ENCODE data around the gene UNK.
"Not testable (repeated sequence)": the region's sequence is repeated elsewhere in the genome, so short reads cannot be mapped to it uniquely, and the experiment has no call there.

The UNK gene

GRCh38 chr17:75795820-75796607 is 11.4 kb downstream of the UNK start:
- no peak for DNase-seq (ENCODE audit: low read depth in 4 of 4, low spot score in 1 of 4)

- DNase-seq (ENCODE audit: low read depth in 4 of 4, low spot score in 1 of 4) = no peak
These were observed 14.8 kb downstream of the UNK start for GRCh38 chr17:75799402-75799801.

- DNase-seq (ENCODE audit: low read depth in 4 of 4, low spot score in 1 of 4) = no peak
These were observed 19.3 kb downstream of the UNK start for GRCh38 chr17:75803883-75804282.

- DNase-seq (ENCODE audit: low read depth in 4 of 4, low spot score in 1 of 4) = no peak
These were observed 22.4 kb downstream of the UNK start for GRCh38 chr17:75806822-75807500.

GRCh38 chr17:75807861-75808260 is 23.3 kb downstream of the UNK start:
- no peak for DNase-seq (ENCODE audit: low read depth in 4 of 4, low spot score in 1 of 4)

GRCh38 chr17:75808549-75808904 is 23.9 kb downstream of the UNK start:
- no peak for DNase-seq (ENCODE audit: low read depth in 4 of 4, low spot score in 1 of 4)

- no peak for DNase-seq (ENCODE audit: low read depth in 4 of 4, low spot score in 1 of 4)
These were observed 24.5 kb downstream of the UNK start for GRCh38 chr17:75808905-75809621.

- no peak for DNase-seq (ENCODE audit: low read depth in 4 of 4, low spot score in 1 of 4)
These were observed 25.1 kb downstream of the UNK start for GRCh38 chr17:75809631-75810111.

- no peak for DNase-seq (ENCODE audit: low read depth in 4 of 4, low spot score in 1 of 4)
These were observed 25.6 kb downstream of the UNK start for GRCh38 chr17:75810216-75810615.

GRCh38 chr17:75810756-75811155 is 26.1 kb downstream of the UNK start:
- DNase-seq (ENCODE audit: low read depth in 4 of 4, low spot score in 1 of 4) = not testable (repeated sequence)

GRCh38 chr17:75811174-75811573 is 26.6 kb downstream of the UNK start:
- no peak for DNase-seq (ENCODE audit: low read depth in 4 of 4, low spot score in 1 of 4)

- DNase-seq (ENCODE audit: low read depth in 4 of 4, low spot score in 1 of 4) = no peak
These were observed 27.7 kb downstream of the UNK start for GRCh38 chr17:75812096-75813013.

- DNase-seq (ENCODE audit: low read depth in 4 of 4, low spot score in 1 of 4) = no peak
These were observed 28.7 kb downstream of the UNK start for GRCh38 chr17:75813081-75814020.

- no peak for DNase-seq (ENCODE audit: low read depth in 4 of 4, low spot score in 1 of 4)
These were observed 29.4 kb downstream of the UNK start for GRCh38 chr17:75814021-75814395.

- no peak for DNase-seq (ENCODE audit: low read depth in 4 of 4, low spot score in 1 of 4)
These were observed 30.3 kb downstream of the UNK start for GRCh38 chr17:75814900-75815373.

GRCh38 chr17:75815399-75815798 is 30.8 kb downstream of the UNK start:
- no peak for DNase-seq (ENCODE audit: low read depth in 4 of 4, low spot score in 1 of 4)

- no peak for DNase-seq (ENCODE audit: low read depth in 4 of 4, low spot score in 1 of 4)
These were observed 32.1 kb downstream of the UNK start for GRCh38 chr17:75816693-75817092.

- no peak for DNase-seq (ENCODE audit: low read depth in 4 of 4, low spot score in 1 of 4)
These were observed 33.0 kb downstream of the UNK start for GRCh38 chr17:75817571-75817970.

GRCh38 chr17:75818326-75818885 is 33.8 kb downstream of the UNK start:
- DNase-seq (ENCODE audit: low read depth in 4 of 4, low spot score in 1 of 4) = no peak
